Thymus (tissue), 11 donors: ENCODE measurements around the gene NDUFS4. TPM values are rescaled to one million over a fixed set of nuclear protein-coding genes. Genes with fewer than 3 reads are reported as not detected.
"Not testable (repeated sequence)": the region's sequence is repeated elsewhere in the genome, so short reads cannot be mapped to it uniquely, and the experiment has no call there.

Experiments
- DNase-seq, 9 donors: peaks; one replicate each; pipeline ENCODE4 v3.0.0-alpha.2; 2013; ENCODE audit warnings: low spot score in 9 of 9, low read depth in 6 of 9, missing footprints in 1 of 9
- H3K27ac ChIP-seq, 2 donors: one replicate each; pipeline ENCODE4 v1.5.1; 2013; ENCODE audit warnings: control low read depth in 1 of 2, low read depth in 1 of 2, low read length in 1 of 2, mild to moderate bottlenecking in 1 of 2, moderate library complexity in 1 of 2
- H3K27me3 ChIP-seq, 2 donors: one replicate each; pipeline ENCODE4 v1.5.1; 2013; ENCODE audit warnings: low read length in 1 of 2; ENCODE audit not compliant: control insufficient read depth in 2 of 2, insufficient read depth in 1 of 2
- H3K36me3 ChIP-seq, 2 donors: one replicate each; pipeline ENCODE4 v1.5.1; 2013; ENCODE audit warnings: low read length in 1 of 2, mild to moderate bottlenecking in 1 of 2, moderate library complexity in 1 of 2; ENCODE audit not compliant: control insufficient read depth in 2 of 2, insufficient read depth in 2 of 2
- H3K4me1 ChIP-seq, 2 donors: one replicate each; pipeline ENCODE4 v1.5.1; 2013; ENCODE audit warnings: low read length in 2 of 2; ENCODE audit not compliant: control insufficient read depth in 2 of 2, insufficient read depth in 2 of 2
- H3K4me3 ChIP-seq, 2 donors: one replicate each; pipeline ENCODE4 v1.5.1; 2013; ENCODE audit warnings: low read length in 2 of 2, control low read depth in 1 of 2, mild to moderate bottlenecking in 1 of 2
- H3K9me3 ChIP-seq, 2 donors: one replicate each; pipeline ENCODE4 v1.5.1; 2013; ENCODE audit warnings: low read length in 1 of 2, mild to moderate bottlenecking in 1 of 2; ENCODE audit not compliant: control insufficient read depth in 2 of 2, insufficient read depth in 1 of 2
- WGBS: extraction: QIAGEN DNeasy Blood & Tissue Kit; methylation state at CpG from one replicate; pipeline ENCODE4 v1.1.7; 2013; 5-methylcytosine and 5-hydroxymethylcytosine counted together
- polyA plus RNA-seq: library from polyadenylated mRNA; stranded (reverse); fragments of 200-250 nt; gene quantifications from one replicate; pipeline ENCODE4 v1.2.3, GENCODE V29; 2013
- total RNA-seq: library from RNA; stranded (reverse); fragments of 120-200 nt; gene quantifications from one replicate; pipeline ENCODE4 v1.2.4, GENCODE V29; 2013
- donor health status: healthy.

Gene NDUFS4
- total and polyA plus RNA-seq, 2 donors = 96.9 to 122 TPM

GRCh38 chr5:53694520-53695022 is 134.1 kb downstream of the NDUFS4 start:
- H3K4me1 ChIP-seq = no peaks in the 10 kb centered on the region
- H3K27ac ChIP-seq = no peak overlapping the region
- H3K4me3 ChIP-seq = no peak overlapping the region
- H3K27me3 ChIP-seq = no peaks in the 10 kb centered on the region
- no peak for DNase-seq
- 96% methylated on average over 1 of the region's 1 CpG for WGBS
- H3K36me3 ChIP-seq = no peaks in the 10 kb centered on the region
- H3K9me3 ChIP-seq = no peaks in the 10 kb centered on the region

DNA sequence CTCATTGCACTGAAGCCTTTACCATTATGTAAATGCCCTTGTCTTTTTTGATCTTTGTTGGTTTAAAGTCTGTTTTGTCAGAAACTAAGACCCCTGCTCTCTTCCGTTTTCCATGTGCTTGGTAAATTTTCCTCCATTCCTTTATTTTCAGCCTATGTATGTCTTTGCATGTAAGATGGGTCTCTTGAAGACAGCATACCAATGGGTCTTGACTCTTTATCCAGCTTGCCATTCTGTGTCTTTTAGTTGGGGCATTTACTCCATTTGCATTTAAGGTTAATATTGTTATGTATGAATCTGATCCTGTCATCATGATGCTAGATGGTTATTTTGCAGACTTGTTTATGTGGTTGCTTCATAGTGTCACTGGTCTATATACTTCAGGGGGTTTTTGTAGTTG is 150.0 kb downstream of the NDUFS4 start:
- not testable (repeated sequence) for H3K36me3 ChIP-seq, H3K4me1 ChIP-seq, H3K27ac ChIP-seq, H3K4me3 ChIP-seq, DNase-seq, H3K27me3 ChIP-seq
- WGBS = 98% methylated on average over 1 of the region's 1 CpG
- H3K9me3 ChIP-seq = peaks cover 0 to 14% of the 10 kb centered on the region in 2 donors

DNA sequence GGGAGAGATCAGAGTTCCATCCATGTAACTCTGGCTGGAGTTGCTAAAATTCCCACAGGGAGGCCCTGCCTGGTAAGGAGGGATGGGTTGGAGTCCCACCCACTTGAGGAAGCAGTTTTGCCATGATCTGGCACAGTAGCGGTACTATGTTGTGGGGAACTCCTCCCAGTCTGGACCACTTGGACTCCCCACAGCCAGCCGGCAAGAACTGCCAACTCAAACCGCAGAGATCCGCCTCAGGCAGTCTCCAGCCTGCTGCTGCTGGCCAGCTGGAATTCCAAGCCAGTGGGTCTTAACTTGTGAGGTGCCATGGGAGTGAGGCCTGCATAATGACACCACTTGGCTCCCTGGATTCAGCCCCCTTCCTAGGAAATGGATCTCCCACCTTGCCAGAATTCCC is 151.9 kb downstream of the NDUFS4 start:
- no peak for DNase-seq
- Histone ChIP-seq H3K9me3 (peaks cover 0 to 14% of the 10 kb centered on the region in 2 donors), H3K36me3 (no peaks in the 10 kb centered on the region), H3K27ac (no peak overlapping the region), H3K27me3 (no peaks in the 10 kb centered on the region), H3K4me1 (no peaks in the 10 kb centered on the region), H3K4me3 (no peak overlapping the region)
- 98% methylated on average over 4 of the region's 4 CpGs for WGBS

DNA sequence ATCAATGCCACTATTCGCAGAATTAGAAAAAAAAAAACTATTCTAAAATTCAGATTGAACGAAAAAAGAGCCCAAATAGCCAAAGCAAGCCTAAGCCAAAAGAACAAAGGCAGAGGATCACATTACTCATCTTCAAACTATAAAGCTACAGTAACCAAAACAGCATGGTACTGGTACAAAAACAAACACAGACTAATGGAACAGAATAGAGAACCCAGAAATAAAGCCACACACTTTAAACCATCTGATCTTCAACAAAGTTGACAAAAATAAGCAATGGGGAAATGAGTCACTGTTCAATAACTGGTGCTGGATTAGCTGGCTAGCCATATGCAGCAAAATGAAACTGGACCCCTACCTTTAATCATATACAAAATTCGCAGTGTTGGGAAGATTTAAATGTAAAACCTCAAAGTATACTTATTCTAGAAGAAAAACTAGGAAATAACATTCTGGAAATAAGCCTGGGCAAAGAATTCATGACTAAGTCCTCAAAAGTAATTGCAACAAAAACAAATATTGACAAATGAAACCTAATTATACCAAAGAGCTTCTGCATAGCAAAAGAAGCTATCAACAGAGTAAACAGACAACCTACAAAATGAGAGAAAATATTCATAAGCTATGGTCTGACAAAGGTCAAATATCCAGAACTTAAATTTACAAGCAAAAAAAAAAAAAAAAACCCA is 153.7 kb downstream of the NDUFS4 start:
- no peaks in the 10 kb centered on the region for H3K36me3 ChIP-seq
- H3K27ac ChIP-seq = no peak overlapping the region
- no peak overlapping the region for H3K4me3 ChIP-seq
- no peak for DNase-seq
- no peaks in the 10 kb centered on the region for H3K4me1 ChIP-seq
- 93% methylated on average over 3 of the region's 3 CpGs for WGBS
- peaks cover 0 to 14% of the 10 kb centered on the region in 2 donors for H3K9me3 ChIP-seq
- H3K27me3 ChIP-seq = no peaks in the 10 kb centered on the region

GRCh38 chr5:53714667-53715010 is 154.2 kb downstream of the NDUFS4 start:
- DNase-seq = no peak
- peaks cover 0 to 14% of the 10 kb centered on the region in 2 donors for H3K9me3 ChIP-seq

GRCh38 chr5:53726121-53726520 is 165.7 kb downstream of the NDUFS4 start:
- 77% methylated on average over 3 of the region's 3 CpGs for WGBS
- no peak overlapping the region for H3K27ac ChIP-seq

More at GRCh38 chr5:53714667-53715010, 154.2 kb downstream of the NDUFS4 start:
- Histone ChIP-seq H3K4me3 (no peak overlapping the region), H3K27me3 (no peaks in the 10 kb centered on the region), H3K4me1 (no peaks in the 10 kb centered on the region), H3K36me3 (no peaks in the 10 kb centered on the region), H3K27ac (no peak overlapping the region)

GRCh38 chr5:53730943-53731342 is 170.5 kb downstream of the NDUFS4 start:
- Histone ChIP-seq H3K36me3 (no peaks in the 10 kb centered on the region), H3K9me3 (no peaks in the 10 kb centered on the region), H3K27ac (no peak overlapping the region), H3K4me1 (no peaks in the 10 kb centered on the region), H3K4me3 (no peak overlapping the region), H3K27me3 (no peaks in the 10 kb centered on the region)
- peak in 1 of 9 donors; percentile 10 for DNase-seq
- WGBS = 28% methylated on average over 1 of the region's 1 CpG

More at GRCh38 chr5:53726121-53726520, 165.7 kb downstream of the NDUFS4 start:
- H3K9me3 ChIP-seq = no peaks in the 10 kb centered on the region
- no peak overlapping the region for H3K4me3 ChIP-seq
- H3K36me3 ChIP-seq = no peaks in the 10 kb centered on the region
- no peaks in the 10 kb centered on the region for H3K4me1 ChIP-seq
- no peaks in the 10 kb centered on the region for H3K27me3 ChIP-seq
- no peak for DNase-seq

Other genes with a start within 250 kb of the NDUFS4 start
- gene FST, start 80.0 kb upstream of the NDUFS4 start, total RNA-seq = 1.6 TPM
- gene FST, start 80.0 kb upstream of the NDUFS4 start, polyA plus RNA-seq = 7.2 TPM